GM12892 (cell line): Measurements from ENCODE around the gene NACAD.

Experiments used
- POLR2A ChIP-seq: IDR thresholded peaks from 2 replicates; pipeline ENCODE4 v1.6.1; 2011; ENCODE audit warnings: low read depth, low read length, control low read depth
- POLR2AphosphoS5 ChIP-seq: IDR thresholded peaks from 2 replicates; pipeline ENCODE4 v1.6.1; 2011; ENCODE audit warnings: low read depth, low read length, control low read depth

GRCh38 chr7:45077579-45077978 lies 11.2 kb downstream of the NACAD start:
- TF ChIP-seq POLR2AphosphoS5 (no peak), POLR2A (no peak)
